ENCODE measurements around the gene EML6. TPM values are rescaled to one million over a fixed set of nuclear protein-coding genes. Genes with fewer than 3 reads are reported as not detected.

EML6 gene
- polyA plus RNA-seq, 4 donors: 0.54 to 6.3 (median 1.1) TPM

- WGBS, 3 donors: 75 to 90% (median 81%) methylated on average over 5 of the region's 5 CpGs
- Histone ChIP-seq H3K4me1 (ENCODE audit: control insufficient read depth in 3 of 3, insufficient read depth in 2 of 3, low read depth in 1 of 3, low read length in 2 of 3) (no peaks in the 10 kb centered on the region), H3K4me3 (ENCODE audit: low read depth in 1 of 3, low read length in 3 of 3) (no peak overlapping the region), H3K9me3 (ENCODE audit: control insufficient read depth in 2 of 2, insufficient read depth in 1 of 2, low read depth in 1 of 2, low read length in 1 of 2) (no peaks in the 10 kb centered on the region), H3K36me3 (ENCODE audit: control insufficient read depth in 3 of 3, insufficient read depth in 2 of 3, low read depth in 1 of 3, low read length in 3 of 3) (no peaks in the 10 kb centered on the region), H3K27me3 (ENCODE audit: control insufficient read depth in 3 of 3, insufficient read depth in 3 of 3, low read length in 3 of 3) (no peaks in the 10 kb centered on the region), H3K27ac (ENCODE audit: low read depth in 1 of 3, low read length in 2 of 3) (no peak overlapping the region)
- FAIRE-seq (no peak), DNase-seq (no peak)
Observed at GRCh38 chr2:54750040-54750439, 26.6 kb downstream of the EML6 start.

GRCh38 chr2:54752439-54752838 lies 29.0 kb downstream of the EML6 start:
- Histone ChIP-seq H3K36me3 (ENCODE audit: control insufficient read depth in 3 of 3, insufficient read depth in 2 of 3, low read depth in 1 of 3, low read length in 3 of 3) (no peaks in the 10 kb centered on the region), H3K9me3 (ENCODE audit: control insufficient read depth in 2 of 2, insufficient read depth in 1 of 2, low read depth in 1 of 2, low read length in 1 of 2) (no peaks in the 10 kb centered on the region), H3K4me1 (ENCODE audit: control insufficient read depth in 3 of 3, insufficient read depth in 2 of 3, low read depth in 1 of 3, low read length in 2 of 3) (no peaks in the 10 kb centered on the region), H3K4me3 (ENCODE audit: low read depth in 1 of 3, low read length in 3 of 3) (no peak overlapping the region), H3K27me3 (ENCODE audit: control insufficient read depth in 3 of 3, insufficient read depth in 3 of 3, low read length in 3 of 3) (peaks cover 0 to 2% (median 0%) of the 10 kb centered on the region in 3 donors), H3K27ac (ENCODE audit: low read depth in 1 of 3, low read length in 2 of 3) (no peak overlapping the region)
- WGBS, 3 donors: 94 to 97% (median 95%) methylated on average over 1 of the region's 1 CpG
- no peak for DNase-seq
- FAIRE-seq: no peak

- Histone ChIP-seq H3K4me1 (ENCODE audit: control insufficient read depth in 3 of 3, insufficient read depth in 2 of 3, low read depth in 1 of 3, low read length in 2 of 3) (no peaks in the 10 kb centered on the region), H3K9me3 (ENCODE audit: control insufficient read depth in 2 of 2, insufficient read depth in 1 of 2, low read depth in 1 of 2, low read length in 1 of 2) (no peaks in the 10 kb centered on the region), H3K27me3 (ENCODE audit: control insufficient read depth in 3 of 3, insufficient read depth in 3 of 3, low read length in 3 of 3) (peaks cover 0 to 2% (median 0%) of the 10 kb centered on the region in 3 donors), H3K4me3 (ENCODE audit: low read depth in 1 of 3, low read length in 3 of 3) (no peak overlapping the region), H3K27ac (ENCODE audit: low read depth in 1 of 3, low read length in 2 of 3) (peak overlapping the region in 1 of 3 donors; percentile 26), H3K36me3 (ENCODE audit: control insufficient read depth in 3 of 3, insufficient read depth in 2 of 3, low read depth in 1 of 3, low read length in 3 of 3) (no peaks in the 10 kb centered on the region)
- WGBS, 3 donors: 70 to 77% (median 75%) methylated on average over 9 of the region's 9 CpGs
- DNase-seq (no peak), FAIRE-seq (no peak)
Observed at GRCh38 chr2:54755641-54756326, 32.3 kb downstream of the EML6 start.

GRCh38 chr2:54757500-54757899 lies 34.0 kb downstream of the EML6 start:
- Histone ChIP-seq H3K9me3 (ENCODE audit: control insufficient read depth in 2 of 2, insufficient read depth in 1 of 2, low read depth in 1 of 2, low read length in 1 of 2) (no peaks in the 10 kb centered on the region), H3K4me1 (ENCODE audit: control insufficient read depth in 3 of 3, insufficient read depth in 2 of 3, low read depth in 1 of 3, low read length in 2 of 3) (no peaks in the 10 kb centered on the region), H3K27ac (ENCODE audit: low read depth in 1 of 3, low read length in 2 of 3) (peak overlapping the region in 1 of 3 donors; percentile 7), H3K36me3 (ENCODE audit: control insufficient read depth in 3 of 3, insufficient read depth in 2 of 3, low read depth in 1 of 3, low read length in 3 of 3) (no peaks in the 10 kb centered on the region), H3K27me3 (ENCODE audit: control insufficient read depth in 3 of 3, insufficient read depth in 3 of 3, low read length in 3 of 3) (peaks cover 0 to 2% (median 0%) of the 10 kb centered on the region in 3 donors), H3K4me3 (ENCODE audit: low read depth in 1 of 3, low read length in 3 of 3) (no peak overlapping the region)
- 72 to 90% (median 78%) methylated on average over 4 of the region's 4 CpGs for WGBS, 3 donors
- DNase-seq: no peak
- no peak for FAIRE-seq

- H3K27ac ChIP-seq (ENCODE audit: low read depth in 1 of 3, low read length in 2 of 3): no peak overlapping the region
- 40 to 89% (median 71%) methylated on average over 1 of the region's 1 CpG for WGBS, 3 donors
Observed at GRCh38 chr2:54758951-54759350, 35.5 kb downstream of the EML6 start.

GRCh38 chr2:54760310-54760709 lies 36.8 kb downstream of the EML6 start:
- no peak for FAIRE-seq
- no peak overlapping the region for H3K27ac ChIP-seq (ENCODE audit: low read depth in 1 of 3, low read length in 2 of 3)
- no peak for DNase-seq
- peaks cover 0 to 2% (median 0%) of the 10 kb centered on the region in 3 donors for H3K27me3 ChIP-seq (ENCODE audit: control insufficient read depth in 3 of 3, insufficient read depth in 3 of 3, low read length in 3 of 3)
- no peaks in the 10 kb centered on the region for H3K9me3 ChIP-seq (ENCODE audit: control insufficient read depth in 2 of 2, insufficient read depth in 1 of 2, low read depth in 1 of 2, low read length in 1 of 2)
- H3K4me1 ChIP-seq (ENCODE audit: control insufficient read depth in 3 of 3, insufficient read depth in 2 of 3, low read depth in 1 of 3, low read length in 2 of 3): no peaks in the 10 kb centered on the region
- no peaks in the 10 kb centered on the region for H3K36me3 ChIP-seq (ENCODE audit: control insufficient read depth in 3 of 3, insufficient read depth in 2 of 3, low read depth in 1 of 3, low read length in 3 of 3)
- WGBS, 3 donors: 87 to 92% (median 91%) methylated on average over 2 of the region's 2 CpGs
- H3K4me3 ChIP-seq (ENCODE audit: low read depth in 1 of 3, low read length in 3 of 3): no peak overlapping the region

More at GRCh38 chr2:54758951-54759350, 35.5 kb downstream of the EML6 start:
- H3K36me3 ChIP-seq (ENCODE audit: control insufficient read depth in 3 of 3, insufficient read depth in 2 of 3, low read depth in 1 of 3, low read length in 3 of 3): no peaks in the 10 kb centered on the region
- FAIRE-seq (no peak), DNase-seq (no peak)
- H3K4me3 ChIP-seq (ENCODE audit: low read depth in 1 of 3, low read length in 3 of 3): no peak overlapping the region
- H3K9me3 ChIP-seq (ENCODE audit: control insufficient read depth in 2 of 2, insufficient read depth in 1 of 2, low read depth in 1 of 2, low read length in 1 of 2): no peaks in the 10 kb centered on the region
- H3K27me3 ChIP-seq (ENCODE audit: control insufficient read depth in 3 of 3, insufficient read depth in 3 of 3, low read length in 3 of 3): peaks cover 0 to 2% (median 0%) of the 10 kb centered on the region in 3 donors
- no peaks in the 10 kb centered on the region for H3K4me1 ChIP-seq (ENCODE audit: control insufficient read depth in 3 of 3, insufficient read depth in 2 of 3, low read depth in 1 of 3, low read length in 2 of 3)

GRCh38 chr2:54763636-54764291 lies 40.3 kb downstream of the EML6 start:
- H3K4me1 ChIP-seq (ENCODE audit: control insufficient read depth in 3 of 3, insufficient read depth in 2 of 3, low read depth in 1 of 3, low read length in 2 of 3): no peaks in the 10 kb centered on the region
- WGBS, 3 donors: 74 to 78% (median 77%) methylated on average over 7 of the region's 7 CpGs
- no peak for FAIRE-seq
- no peak overlapping the region for H3K4me3 ChIP-seq (ENCODE audit: low read depth in 1 of 3, low read length in 3 of 3)
- H3K9me3 ChIP-seq (ENCODE audit: control insufficient read depth in 2 of 2, insufficient read depth in 1 of 2, low read depth in 1 of 2, low read length in 1 of 2): no peaks in the 10 kb centered on the region
- DNase-seq: peak in 1 of 2 donors; percentile 25
- H3K36me3 ChIP-seq (ENCODE audit: control insufficient read depth in 3 of 3, insufficient read depth in 2 of 3, low read depth in 1 of 3, low read length in 3 of 3): no peaks in the 10 kb centered on the region
- no peaks in the 10 kb centered on the region for H3K27me3 ChIP-seq (ENCODE audit: control insufficient read depth in 3 of 3, insufficient read depth in 3 of 3, low read length in 3 of 3)
- H3K27ac ChIP-seq (ENCODE audit: low read depth in 1 of 3, low read length in 2 of 3): no peak overlapping the region

GRCh38 chr2:54767921-54768320 lies 44.5 kb downstream of the EML6 start:
- Histone ChIP-seq H3K9me3 (ENCODE audit: control insufficient read depth in 2 of 2, insufficient read depth in 1 of 2, low read depth in 1 of 2, low read length in 1 of 2) (no peaks in the 10 kb centered on the region), H3K4me3 (ENCODE audit: low read depth in 1 of 3, low read length in 3 of 3) (no peak overlapping the region), H3K4me1 (ENCODE audit: control insufficient read depth in 3 of 3, insufficient read depth in 2 of 3, low read depth in 1 of 3, low read length in 2 of 3) (no peaks in the 10 kb centered on the region), H3K27me3 (ENCODE audit: control insufficient read depth in 3 of 3, insufficient read depth in 3 of 3, low read length in 3 of 3) (no peaks in the 10 kb centered on the region), H3K36me3 (ENCODE audit: control insufficient read depth in 3 of 3, insufficient read depth in 2 of 3, low read depth in 1 of 3, low read length in 3 of 3) (no peaks in the 10 kb centered on the region), H3K27ac (ENCODE audit: low read depth in 1 of 3, low read length in 2 of 3) (no peak overlapping the region)
- FAIRE-seq (no peak), DNase-seq (no peak)

Data from small intestine (tissue), 7 donors.